ENCODE data around the gene CORO1A.
"Not testable (repeated sequence)": the region's sequence is repeated elsewhere in the genome, so short reads cannot be mapped to it uniquely, and the experiment has no call there.

Gene CORO1A

GRCh38 chr16:30185683-30186421 lies 2.5 kb downstream of the CORO1A start:
- no peak for DNase-seq (ENCODE audit: low read depth)
- no peak overlapping the region for H3K4me3 ChIP-seq (replicated peaks; ENCODE audit: low read depth, low read length)
- TF ChIP-seq, protein P1, sequence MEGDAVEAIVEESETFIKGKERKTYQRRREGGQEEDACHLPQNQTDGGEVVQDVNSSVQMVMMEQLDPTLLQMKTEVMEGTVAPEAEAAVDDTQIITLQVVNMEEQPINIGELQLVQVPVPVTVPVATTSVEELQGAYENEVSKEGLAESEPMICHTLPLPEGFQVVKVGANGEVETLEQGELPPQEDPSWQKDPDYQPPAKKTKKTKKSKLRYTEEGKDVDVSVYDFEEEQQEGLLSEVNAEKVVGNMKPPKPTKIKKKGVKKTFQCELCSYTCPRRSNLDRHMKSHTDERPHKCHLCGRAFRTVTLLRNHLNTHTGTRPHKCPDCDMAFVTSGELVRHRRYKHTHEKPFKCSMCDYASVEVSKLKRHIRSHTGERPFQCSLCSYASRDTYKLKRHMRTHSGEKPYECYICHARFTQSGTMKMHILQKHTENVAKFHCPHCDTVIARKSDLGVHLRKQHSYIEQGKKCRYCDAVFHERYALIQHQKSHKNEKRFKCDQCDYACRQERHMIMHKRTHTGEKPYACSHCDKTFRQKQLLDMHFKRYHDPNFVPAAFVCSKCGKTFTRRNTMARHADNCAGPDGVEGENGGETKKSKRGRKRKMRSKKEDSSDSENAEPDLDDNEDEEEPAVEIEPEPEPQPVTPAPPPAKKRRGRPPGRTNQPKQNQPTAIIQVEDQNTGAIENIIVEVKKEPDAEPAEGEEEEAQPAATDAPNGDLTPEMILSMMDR (IDR thresholded peaks at IDR 0.05; ENCODE audit: low read length, missing control alignments): no peak

- H3K4me3 ChIP-seq (replicated peaks; ENCODE audit: low read depth, low read length): no peak overlapping the region
- DNase-seq (ENCODE audit: low read depth): no peak
- TF ChIP-seq, protein P1 (IDR thresholded peaks at IDR 0.05; ENCODE audit: low read length, missing control alignments): no peak
Observed at GRCh38 chr16:30186444-30186781, 3.0 kb downstream of the CORO1A start.

DNA sequence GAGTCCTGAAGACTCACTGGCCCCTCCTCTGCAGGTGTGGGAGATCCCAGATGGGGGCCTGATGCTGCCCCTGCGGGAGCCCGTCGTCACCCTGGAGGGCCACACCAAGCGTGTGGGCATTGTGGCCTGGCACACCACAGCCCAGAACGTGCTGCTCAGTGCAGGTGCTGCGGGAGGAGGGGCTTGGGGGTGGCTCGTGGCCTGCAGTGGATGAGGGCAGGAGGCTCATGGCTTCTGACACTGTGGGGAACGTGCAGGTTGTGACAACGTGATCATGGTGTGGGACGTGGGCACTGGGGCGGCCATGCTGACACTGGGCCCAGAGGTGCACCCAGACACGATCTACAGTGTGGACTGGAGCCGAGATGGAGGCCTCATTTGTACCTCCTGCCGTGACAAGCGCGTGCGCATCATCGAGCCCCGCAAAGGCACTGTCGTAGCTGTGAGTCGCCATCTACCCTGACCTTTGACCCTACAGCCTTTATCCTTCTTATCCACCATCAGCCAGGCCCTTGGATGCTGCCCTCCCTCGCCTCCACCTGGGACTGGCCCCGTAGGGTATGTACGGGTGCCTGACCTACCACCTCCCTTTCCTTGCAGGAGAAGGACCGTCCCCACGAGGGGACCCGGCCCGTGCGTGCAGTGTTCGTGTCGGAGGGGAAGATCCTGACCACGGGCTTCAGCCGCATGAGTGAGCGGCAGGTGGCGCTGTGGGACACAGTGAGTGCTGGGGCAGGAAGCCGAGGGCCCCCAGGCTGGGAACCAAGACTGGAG lies 3.6 kb downstream of the CORO1A start:
- DNase-seq (ENCODE audit: low read depth): peak; percentile 52
- no peak overlapping the region for H3K4me3 ChIP-seq (replicated peaks; ENCODE audit: low read depth, low read length)
- TF ChIP-seq, protein P1 (IDR thresholded peaks at IDR 0.05; ENCODE audit: low read length, missing control alignments): peak; percentile 69

GRCh38 chr16:30187556-30187865 lies 4.1 kb downstream of the CORO1A start:
- DNase-seq (ENCODE audit: low read depth): no peak
- TF ChIP-seq, protein P1 (IDR thresholded peaks at IDR 0.05; ENCODE audit: low read length, missing control alignments): no peak
- H3K4me3 ChIP-seq (replicated peaks; ENCODE audit: low read depth, low read length): no peak overlapping the region

DNA sequence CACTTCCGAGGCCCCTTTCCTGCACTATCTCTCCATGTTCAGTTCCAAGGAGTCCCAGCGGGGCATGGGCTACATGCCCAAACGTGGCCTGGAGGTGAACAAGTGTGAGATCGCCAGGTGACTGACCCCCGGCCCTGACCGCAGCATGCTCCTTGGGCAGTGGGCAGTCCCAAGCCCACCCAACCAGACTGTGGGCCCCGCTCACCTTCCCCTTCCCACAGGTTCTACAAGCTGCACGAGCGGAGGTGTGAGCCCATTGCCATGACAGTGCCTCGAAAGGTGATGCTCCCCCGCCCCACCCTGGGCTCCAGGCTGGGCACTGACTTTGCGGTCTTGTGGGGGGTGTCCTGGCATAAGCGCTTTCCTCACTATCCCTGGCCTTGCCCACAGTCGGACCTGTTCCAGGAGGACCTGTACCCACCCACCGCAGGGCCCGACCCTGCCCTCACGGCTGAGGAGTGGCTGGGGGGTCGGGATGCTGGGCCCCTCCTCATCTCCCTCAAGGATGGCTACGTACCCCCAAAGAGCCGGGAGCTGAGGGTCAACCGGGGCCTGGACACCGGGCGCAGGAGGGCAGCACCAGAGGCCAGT lies 4.7 kb downstream of the CORO1A start:
- TF ChIP-seq, protein P1 (IDR thresholded peaks at IDR 0.05; ENCODE audit: low read length, missing control alignments): no peak
- DNase-seq (ENCODE audit: low read depth): no peak
- no peak overlapping the region for H3K4me3 ChIP-seq (replicated peaks; ENCODE audit: low read depth, low read length)

GRCh38 chr16:30191158-30191557 lies 7.8 kb downstream of the CORO1A start:
- not testable (repeated sequence) for DNase-seq (ENCODE audit: low read depth); H3K4me3 ChIP-seq (replicated peaks; ENCODE audit: low read depth, low read length)

GRCh38 chr16:30193098-30193497 lies 9.7 kb downstream of the CORO1A start:
- not testable (repeated sequence) for H3K4me3 ChIP-seq (replicated peaks; ENCODE audit: low read depth, low read length); DNase-seq (ENCODE audit: low read depth)

- peak within 1 kb of the TSS; percentile 47 for H3K4me3 ChIP-seq (replicated peaks; ENCODE audit: low read depth, low read length)
- DNase-seq (ENCODE audit: low read depth): not testable (repeated sequence)
Observed at GRCh38 chr16:30193615-30194014, 10.2 kb downstream of the CORO1A start, which contains the start of the genes BOLA2B and SLX1A. TSS of gene BOLA2B (minus strand) at chr16:30193666. CDS start at chr16:30193595, 71 bp downstream. TSS of gene SLX1A (plus strand) at chr16:30193875. CDS start at chr16:30194085, 210 bp downstream.

DNA sequence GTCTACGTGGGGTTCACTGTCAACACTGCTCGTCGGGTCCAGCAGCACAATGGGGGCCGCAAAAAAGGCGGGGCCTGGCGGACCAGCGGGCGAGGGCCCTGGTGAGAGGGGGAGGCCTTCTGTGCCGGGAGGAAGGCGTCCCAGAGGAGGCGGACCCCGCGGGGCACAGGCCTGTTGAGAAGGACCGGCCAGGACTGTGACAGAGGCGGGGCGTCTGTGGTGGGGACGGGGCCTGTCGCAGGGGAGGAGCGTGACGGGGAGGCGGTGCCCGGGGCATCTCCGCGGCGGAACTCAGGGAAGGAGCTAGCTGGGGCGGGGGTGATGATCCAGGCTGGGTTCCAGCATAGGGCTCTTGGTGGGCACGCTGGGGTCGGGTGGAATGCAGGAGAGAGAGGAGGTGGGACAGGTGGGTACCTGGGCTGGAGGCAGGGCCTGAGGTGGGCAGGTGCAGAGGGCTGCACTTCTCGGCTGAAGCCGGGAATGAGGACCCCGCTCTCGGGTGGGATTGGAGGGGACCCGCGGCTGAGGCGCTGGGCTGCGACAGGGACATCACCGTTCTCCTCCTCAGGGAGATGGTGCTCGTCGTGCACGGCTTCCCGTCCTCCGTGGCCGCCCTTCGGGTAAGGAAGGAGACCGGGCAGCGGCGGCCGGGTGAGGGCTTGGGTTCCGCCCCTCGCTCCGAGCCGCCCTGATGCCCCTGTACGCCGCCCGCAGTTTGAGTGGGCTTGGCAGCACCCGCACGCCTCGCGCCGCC lies 10.9 kb downstream of the CORO1A start:
- peak overlapping the region; percentile 47 for H3K4me3 ChIP-seq (replicated peaks; ENCODE audit: low read depth, low read length)
- DNase-seq (ENCODE audit: low read depth): not testable (repeated sequence)

DNA sequence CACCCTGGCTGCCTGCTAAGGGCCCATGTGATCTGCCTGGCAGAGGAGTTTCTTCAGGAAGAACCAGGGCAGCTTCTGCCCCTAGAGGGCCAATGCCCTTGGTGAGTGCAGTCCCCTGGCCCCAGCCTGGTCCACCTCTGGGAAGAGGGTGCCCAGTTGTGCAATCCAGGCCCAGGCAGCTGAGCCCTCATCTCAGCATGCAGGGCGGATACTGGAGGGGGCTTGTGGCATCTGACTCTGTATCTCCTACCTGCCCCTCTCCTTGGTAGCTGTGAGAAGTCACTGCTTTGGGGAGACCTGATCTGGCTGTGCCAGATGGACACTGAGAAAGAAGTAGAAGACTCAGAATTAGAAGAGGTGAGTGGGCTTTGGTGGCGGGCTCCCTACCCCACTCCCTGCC lies 13.6 kb downstream of the CORO1A start:
- not testable (repeated sequence) for DNase-seq (ENCODE audit: low read depth); H3K4me3 ChIP-seq (replicated peaks; ENCODE audit: low read depth, low read length)

- not testable (repeated sequence) for DNase-seq (ENCODE audit: low read depth); H3K4me3 ChIP-seq (replicated peaks; ENCODE audit: low read depth, low read length)
Observed at GRCh38 chr16:30199049-30199448, 15.6 kb downstream of the CORO1A start, which contains the start of gene SULT1A3. TSS of gene SULT1A3 (plus strand) at chr16:30199255. CDS start at chr16:30200729, 1,474 bp downstream.
